Panc1 (cell line): Measurements from ENCODE around the gene ORMDL2.
"Not testable (repeated sequence)": the region's sequence is repeated elsewhere in the genome, so short reads cannot be mapped to it uniquely, and the experiment has no call there.

ENCODE experiments used
- POLR2AphosphoS5 ChIP-seq: IDR thresholded peaks from 2 replicates; pipeline ENCODE4 v1.6.1; 2012; ENCODE audit warnings: mild to moderate bottlenecking, low read depth, low read length, moderate library complexity
- SIN3A ChIP-seq: IDR thresholded peaks from 2 replicates; pipeline ENCODE4 v1.6.1; 2012; ENCODE audit warnings: low read depth, mild to moderate bottlenecking, low read length, moderate library complexity, borderline replicate concordance; ENCODE audit not compliant: insufficient read depth
- TCF7L2 ChIP-seq: IDR thresholded peaks from 2 replicates; pipeline ENCODE4 v1.6.1; 2011; ENCODE audit warnings: mild to moderate bottlenecking, low read depth, low read length, inconsistent platforms
- TF ChIP-seq, protein P1 (sequence below): fragments of 450-650 bp; IDR thresholded peaks from 2 replicates; pipeline ENCODE4 v1.5.1; 2017; ENCODE audit warnings: mild to moderate bottlenecking
- TF ChIP-seq, protein P2 (sequence below), 2 experiments: IDR thresholded peaks; 2 replicates each; pipeline ENCODE4 v1.6.1; 2011 to 2012; ENCODE audit warnings: low read depth in 2 of 2, control low read depth in 1 of 2, low read length in 1 of 2, mild to moderate bottlenecking in 1 of 2, moderate library complexity in 1 of 2; ENCODE audit not compliant: insufficient read depth in 1 of 2

DNA sequence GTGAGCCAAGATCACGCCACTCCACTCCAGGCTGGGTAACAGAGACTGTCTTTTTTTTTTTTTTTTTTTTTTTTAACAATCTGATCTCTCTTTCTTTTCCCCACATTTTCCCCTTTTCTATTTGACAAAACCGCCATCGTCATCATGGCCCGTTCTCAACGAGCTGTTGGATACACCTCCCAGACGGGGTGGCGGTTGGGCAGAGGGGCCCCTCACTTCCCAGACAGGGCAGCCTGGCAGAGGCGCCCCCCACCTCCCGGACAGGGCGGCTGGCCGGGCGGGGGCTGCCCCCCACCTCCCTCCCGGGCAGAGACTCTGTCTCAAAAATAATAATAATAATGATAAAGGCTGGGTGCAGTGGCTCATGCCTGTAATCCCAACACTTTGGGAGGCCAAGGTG is 45.1 kb downstream of the ORMDL2 start:
- TF ChIP-seq, protein P1, sequence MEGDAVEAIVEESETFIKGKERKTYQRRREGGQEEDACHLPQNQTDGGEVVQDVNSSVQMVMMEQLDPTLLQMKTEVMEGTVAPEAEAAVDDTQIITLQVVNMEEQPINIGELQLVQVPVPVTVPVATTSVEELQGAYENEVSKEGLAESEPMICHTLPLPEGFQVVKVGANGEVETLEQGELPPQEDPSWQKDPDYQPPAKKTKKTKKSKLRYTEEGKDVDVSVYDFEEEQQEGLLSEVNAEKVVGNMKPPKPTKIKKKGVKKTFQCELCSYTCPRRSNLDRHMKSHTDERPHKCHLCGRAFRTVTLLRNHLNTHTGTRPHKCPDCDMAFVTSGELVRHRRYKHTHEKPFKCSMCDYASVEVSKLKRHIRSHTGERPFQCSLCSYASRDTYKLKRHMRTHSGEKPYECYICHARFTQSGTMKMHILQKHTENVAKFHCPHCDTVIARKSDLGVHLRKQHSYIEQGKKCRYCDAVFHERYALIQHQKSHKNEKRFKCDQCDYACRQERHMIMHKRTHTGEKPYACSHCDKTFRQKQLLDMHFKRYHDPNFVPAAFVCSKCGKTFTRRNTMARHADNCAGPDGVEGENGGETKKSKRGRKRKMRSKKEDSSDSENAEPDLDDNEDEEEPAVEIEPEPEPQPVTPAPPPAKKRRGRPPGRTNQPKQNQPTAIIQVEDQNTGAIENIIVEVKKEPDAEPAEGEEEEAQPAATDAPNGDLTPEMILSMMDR, result not testable (repeated sequence)
- TF ChIP-seq POLR2AphosphoS5, TCF7L2, SIN3A: not testable (repeated sequence)
- TF ChIP-seq, protein P2, sequence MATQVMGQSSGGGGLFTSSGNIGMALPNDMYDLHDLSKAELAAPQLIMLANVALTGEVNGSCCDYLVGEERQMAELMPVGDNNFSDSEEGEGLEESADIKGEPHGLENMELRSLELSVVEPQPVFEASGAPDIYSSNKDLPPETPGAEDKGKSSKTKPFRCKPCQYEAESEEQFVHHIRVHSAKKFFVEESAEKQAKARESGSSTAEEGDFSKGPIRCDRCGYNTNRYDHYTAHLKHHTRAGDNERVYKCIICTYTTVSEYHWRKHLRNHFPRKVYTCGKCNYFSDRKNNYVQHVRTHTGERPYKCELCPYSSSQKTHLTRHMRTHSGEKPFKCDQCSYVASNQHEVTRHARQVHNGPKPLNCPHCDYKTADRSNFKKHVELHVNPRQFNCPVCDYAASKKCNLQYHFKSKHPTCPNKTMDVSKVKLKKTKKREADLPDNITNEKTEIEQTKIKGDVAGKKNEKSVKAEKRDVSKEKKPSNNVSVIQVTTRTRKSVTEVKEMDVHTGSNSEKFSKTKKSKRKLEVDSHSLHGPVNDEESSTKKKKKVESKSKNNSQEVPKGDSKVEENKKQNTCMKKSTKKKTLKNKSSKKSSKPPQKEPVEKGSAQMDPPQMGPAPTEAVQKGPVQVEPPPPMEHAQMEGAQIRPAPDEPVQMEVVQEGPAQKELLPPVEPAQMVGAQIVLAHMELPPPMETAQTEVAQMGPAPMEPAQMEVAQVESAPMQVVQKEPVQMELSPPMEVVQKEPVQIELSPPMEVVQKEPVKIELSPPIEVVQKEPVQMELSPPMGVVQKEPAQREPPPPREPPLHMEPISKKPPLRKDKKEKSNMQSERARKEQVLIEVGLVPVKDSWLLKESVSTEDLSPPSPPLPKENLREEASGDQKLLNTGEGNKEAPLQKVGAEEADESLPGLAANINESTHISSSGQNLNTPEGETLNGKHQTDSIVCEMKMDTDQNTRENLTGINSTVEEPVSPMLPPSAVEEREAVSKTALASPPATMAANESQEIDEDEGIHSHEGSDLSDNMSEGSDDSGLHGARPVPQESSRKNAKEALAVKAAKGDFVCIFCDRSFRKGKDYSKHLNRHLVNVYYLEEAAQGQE (IDR thresholded peaks at IDR 0.05; ENCODE audit: insufficient read depth in 1 of 2, low read depth in 2 of 2, low read length in 1 of 2), result not testable (repeated sequence)
